DOHH2 (cell line): Measurements from ENCODE around the gene ITPKA.

Experiments
- CTCF ChIP-seq: fragments of 200-600 bp; sonication (generic); IDR thresholded peaks from one replicate; pipeline ENCODE4 v1.5.1; 2014; ENCODE audit warnings: antibody characterized with exemption, mild to moderate bottlenecking, low read depth, low read length; ENCODE audit not compliant: poor library complexity, severe bottlenecking
- EZH2phosphoT487 ChIP-seq: fragments of 200-600 bp; sonication (generic); IDR thresholded peaks from 2 replicates; pipeline ENCODE4 v1.6.1; 2017; ENCODE audit warnings: borderline replicate concordance, mild to moderate bottlenecking, antibody characterized with exemption, low read length, moderate library complexity, mixed read lengths

GRCh38 chr15:41521614-41522013 is 27.9 kb downstream of the ITPKA start:
- no peak for TF ChIP-seq CTCF
- TF ChIP-seq EZH2phosphoT487 = no peak
